ENCODE data around the gene GCG. TPM values are rescaled to one million over a fixed set of nuclear protein-coding genes. Genes with fewer than 3 reads are reported as not detected.

The GCG gene
- total RNA-seq, 2 experiments from 2014 or later, result not detected

DNA sequence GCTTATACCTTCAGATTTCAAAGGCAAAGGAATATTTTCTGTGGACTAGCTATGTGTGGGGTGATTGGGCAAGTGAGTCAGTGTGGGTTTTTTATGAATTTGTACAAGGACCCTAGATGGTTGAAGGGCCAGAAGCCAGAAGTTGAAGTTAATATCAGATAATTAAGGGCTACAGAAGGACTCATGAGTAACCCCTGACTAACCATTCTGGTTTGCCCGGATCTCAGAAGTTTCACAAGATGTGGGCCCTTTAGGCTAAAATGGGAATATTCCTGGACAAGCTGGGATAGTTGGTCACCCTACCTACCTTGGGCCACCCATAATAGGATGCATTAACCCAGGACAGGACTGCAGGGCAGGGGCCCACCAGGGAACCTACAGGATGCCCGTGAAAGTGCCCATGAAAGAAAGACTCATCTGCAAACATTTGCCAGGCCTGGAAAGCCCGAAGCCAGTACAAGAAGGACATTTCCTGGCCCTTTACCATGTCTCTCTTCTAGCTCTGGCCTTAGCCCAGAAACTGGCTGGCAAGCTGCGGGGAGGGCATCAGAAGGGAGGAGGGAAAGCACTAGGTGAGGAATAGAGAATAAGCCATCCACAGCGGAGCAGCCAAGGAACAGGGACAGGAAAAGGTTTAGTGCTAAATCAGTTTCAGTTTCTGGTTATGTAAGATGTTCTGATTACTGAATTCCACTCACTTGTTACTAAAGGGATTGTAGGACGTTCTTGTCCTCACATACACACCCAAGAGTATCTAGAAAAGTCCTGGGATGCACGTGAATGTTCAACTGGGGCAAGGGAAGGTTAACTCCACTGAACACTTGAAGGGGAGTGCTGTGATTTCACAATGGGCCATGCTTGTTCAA lies 33.6 kb downstream of the GCG start:
- no peak overlapping the region for H3K27ac Mint-ChIP-seq
- H3K4me1 Mint-ChIP-seq, result peaks cover 9% of the 10 kb centered on the region
- POLR2A ChIA-PET, result no interaction called here
- CTCF ChIA-PET, result no interaction called here
- no peaks in the 10 kb centered on the region for H3K27me3 Mint-ChIP-seq
- DNase-seq (no peak), ATAC-seq (no peak)
- H3K4me3 Mint-ChIP-seq, result no peak overlapping the region
- peaks cover 2% of the 10 kb centered on the region for H3K36me3 Mint-ChIP-seq (ENCODE audit: low read depth)
- peaks cover 8% of the 10 kb centered on the region for H3K9me3 Mint-ChIP-seq (ENCODE audit: low read depth)
- intact Hi-C loops (cut with DNase I, micrococcal nuclease), result no loop called here

DNA sequence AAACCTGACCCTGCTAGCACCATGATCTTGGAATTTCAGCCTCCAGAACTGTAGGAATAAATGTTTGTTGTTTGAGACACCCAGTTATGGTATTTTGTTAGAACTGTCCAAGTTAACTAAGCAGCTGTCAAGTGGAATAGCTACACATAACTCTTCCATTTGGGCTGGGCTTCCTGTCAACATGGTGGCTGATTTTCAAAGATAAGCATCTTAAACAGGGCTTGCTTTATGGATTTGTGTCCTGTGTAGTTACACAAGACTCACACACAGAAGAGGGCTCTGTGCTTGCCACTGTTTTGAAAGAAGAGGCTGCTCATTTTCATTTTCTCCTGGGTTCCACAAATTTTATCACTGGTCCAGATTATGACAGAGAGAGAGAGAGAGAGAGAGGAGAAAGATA lies 35.7 kb downstream of the GCG start:
- no peak overlapping the region for H3K4me3 Mint-ChIP-seq
- H3K27ac Mint-ChIP-seq, result no peak overlapping the region
- no peak for DNase-seq
- intact Hi-C loops (cut with DNase I, micrococcal nuclease), result no loop called here
- peaks cover 9% of the 10 kb centered on the region for H3K4me1 Mint-ChIP-seq
- ATAC-seq, result no peak
- no peaks in the 10 kb centered on the region for H3K27me3 Mint-ChIP-seq
- H3K9me3 Mint-ChIP-seq (ENCODE audit: low read depth), result peaks cover 8% of the 10 kb centered on the region
- ChIA-PET POLR2A (no interaction called here), CTCF (interaction anchor here (0.9 kb wide), 1 partner anchor 9 kb away, joined by 3 read pairs; no protein-coding TSS in a partner anchor)
- H3K36me3 Mint-ChIP-seq (ENCODE audit: low read depth), result peaks cover 2% of the 10 kb centered on the region

DNA sequence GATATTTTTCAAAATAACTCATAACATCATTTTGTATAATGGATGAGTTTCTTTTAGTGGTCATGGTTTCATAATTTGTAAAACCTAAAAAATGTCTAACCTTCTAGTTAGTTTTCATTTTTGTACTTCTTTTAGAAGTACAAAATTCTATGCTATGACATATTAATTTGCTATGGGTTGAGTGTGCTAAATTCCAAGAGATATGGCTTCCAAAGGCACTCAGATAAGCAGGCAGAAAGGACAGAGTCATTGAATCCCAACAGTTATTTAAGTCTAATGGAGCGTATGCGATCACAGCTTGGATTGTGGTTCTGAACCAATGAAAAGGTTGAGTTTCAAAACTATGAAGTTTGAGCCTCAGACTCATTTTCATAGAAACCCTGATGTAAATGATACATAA lies 37.0 kb downstream of the GCG start:
- intact Hi-C loops (cut with DNase I, micrococcal nuclease), result no loop called here
- CTCF ChIA-PET, result interaction anchor here (0.7 kb wide), 1 partner anchor 92 kb away, joined by 3 read pairs; no protein-coding TSS in a partner anchor

DNA sequence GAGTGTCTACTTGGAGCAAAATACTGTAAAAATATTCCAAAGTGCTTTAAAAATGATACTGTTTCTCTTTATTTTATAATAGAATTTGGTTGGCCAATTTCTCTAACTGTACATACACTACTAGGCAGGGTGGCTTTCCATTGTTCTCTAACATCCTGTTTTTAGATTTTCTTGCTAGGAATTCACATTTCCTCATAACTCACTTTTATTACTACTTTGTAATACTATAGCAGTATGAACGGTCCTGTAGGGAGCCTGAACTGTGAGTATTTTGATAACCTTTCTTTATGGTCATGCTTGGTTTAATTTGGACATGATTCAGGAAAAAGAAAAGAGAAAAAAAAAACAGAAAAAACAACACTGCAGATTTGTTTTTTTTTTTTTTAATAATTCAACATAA lies 37.8 kb downstream of the GCG start:
- CTCF ChIA-PET, result no interaction called here
- Mint-ChIP-seq H3K36me3 (ENCODE audit: low read depth) (peaks cover 2% of the 10 kb centered on the region), H3K4me3 (no peak overlapping the region), H3K4me1 (peaks cover 9% of the 10 kb centered on the region), H3K9me3 (ENCODE audit: low read depth) (peaks cover 8% of the 10 kb centered on the region), H3K27me3 (no peaks in the 10 kb centered on the region), H3K27ac (no peak overlapping the region)
- ATAC-seq, result no peak
- no peak for DNase-seq
- POLR2A ChIA-PET, result no interaction called here
- intact Hi-C loops (cut with DNase I, micrococcal nuclease), result no loop called here

More for the DNA sequence above, 37.0 kb downstream of the GCG start:
- Mint-ChIP-seq H3K36me3 (ENCODE audit: low read depth) (peaks cover 2% of the 10 kb centered on the region), H3K27me3 (no peaks in the 10 kb centered on the region), H3K4me1 (peaks cover 9% of the 10 kb centered on the region), H3K4me3 (no peak overlapping the region), H3K27ac (no peak overlapping the region), H3K9me3 (ENCODE audit: low read depth) (peaks cover 8% of the 10 kb centered on the region)
- POLR2A ChIA-PET, result interaction anchor here (0.6 kb wide), 1 partner anchor 90 kb away, joined by 3 read pairs; no protein-coding TSS in a partner anchor
- DNase-seq (no peak), ATAC-seq (no peak)

DNA sequence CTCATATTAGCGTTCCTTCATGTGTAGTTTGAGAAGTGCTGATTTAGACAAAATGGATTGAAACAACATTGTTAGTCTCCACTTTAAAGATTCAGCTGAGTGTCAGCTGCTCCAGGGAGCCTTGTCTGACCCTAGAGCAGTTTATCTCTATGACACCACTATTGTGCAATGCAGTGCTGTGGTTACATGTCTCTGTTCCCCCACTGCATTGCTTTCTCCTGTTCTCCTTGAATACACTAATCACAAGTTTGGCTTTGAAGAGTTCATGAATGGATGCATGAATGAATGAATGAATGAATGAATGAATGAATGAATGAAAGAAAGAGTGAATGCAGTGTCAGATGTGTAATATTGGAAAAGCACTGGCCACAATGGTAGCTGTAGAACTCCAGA lies 38.3 kb downstream of the GCG start:
- ChIA-PET CTCF (no interaction called here), POLR2A (no interaction called here)
- H3K27ac Mint-ChIP-seq, result no peak overlapping the region
- no peaks in the 10 kb centered on the region for H3K27me3 Mint-ChIP-seq
- intact Hi-C loops (cut with DNase I, micrococcal nuclease), result no loop called here
- peaks cover 2% of the 10 kb centered on the region for H3K36me3 Mint-ChIP-seq (ENCODE audit: low read depth)
- no peak for ATAC-seq
- DNase-seq, result no peak
- H3K4me1 Mint-ChIP-seq, result peaks cover 8% of the 10 kb centered on the region
- H3K4me3 Mint-ChIP-seq, result no peak overlapping the region
- peaks cover 8% of the 10 kb centered on the region for H3K9me3 Mint-ChIP-seq (ENCODE audit: low read depth)

DNA sequence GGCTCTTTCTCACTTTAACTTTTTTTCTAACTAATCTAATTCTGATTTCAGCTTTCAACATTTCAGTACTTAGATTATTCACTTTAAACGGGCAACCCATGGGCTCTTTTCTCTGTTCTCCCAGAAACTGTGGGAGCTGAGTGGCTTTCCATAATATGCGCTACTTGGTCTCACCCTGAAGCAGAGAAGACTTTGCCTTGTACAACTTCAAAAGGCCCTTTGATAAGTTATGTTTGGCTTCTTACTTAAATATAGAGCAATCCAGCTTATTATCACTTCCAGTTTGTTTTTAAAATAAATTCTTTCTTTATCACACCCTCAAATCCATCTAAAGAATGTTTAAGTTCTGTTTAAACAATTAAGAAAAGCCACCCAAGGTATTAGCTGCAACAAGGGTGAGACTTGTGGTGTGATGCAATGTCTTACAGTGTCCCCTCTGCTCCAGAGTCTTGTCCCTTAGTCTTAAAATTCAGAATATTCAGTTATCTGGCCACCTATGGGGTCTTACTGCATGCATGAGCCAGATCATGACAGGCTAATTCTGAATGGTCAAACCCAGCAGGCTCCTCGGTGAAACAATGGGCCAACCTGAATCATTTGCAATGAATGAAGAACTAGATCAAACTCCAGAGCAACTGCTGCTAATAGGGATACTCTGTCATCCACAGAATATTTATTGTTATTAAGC lies 38.8 kb downstream of the GCG start:
- H3K36me3 Mint-ChIP-seq (ENCODE audit: low read depth), result peaks cover 2% of the 10 kb centered on the region
- intact Hi-C loops (cut with DNase I, micrococcal nuclease), result no loop called here
- peaks cover 8% of the 10 kb centered on the region for H3K9me3 Mint-ChIP-seq (ENCODE audit: low read depth)
- no peak overlapping the region for H3K27ac Mint-ChIP-seq
- ATAC-seq (no peak), DNase-seq (no peak)
- H3K4me3 Mint-ChIP-seq, result no peak overlapping the region
- H3K27me3 Mint-ChIP-seq, result no peaks in the 10 kb centered on the region
- ChIA-PET POLR2A (no interaction called here), CTCF (no interaction called here)
- peaks cover 4% of the 10 kb centered on the region for H3K4me1 Mint-ChIP-seq

DNA sequence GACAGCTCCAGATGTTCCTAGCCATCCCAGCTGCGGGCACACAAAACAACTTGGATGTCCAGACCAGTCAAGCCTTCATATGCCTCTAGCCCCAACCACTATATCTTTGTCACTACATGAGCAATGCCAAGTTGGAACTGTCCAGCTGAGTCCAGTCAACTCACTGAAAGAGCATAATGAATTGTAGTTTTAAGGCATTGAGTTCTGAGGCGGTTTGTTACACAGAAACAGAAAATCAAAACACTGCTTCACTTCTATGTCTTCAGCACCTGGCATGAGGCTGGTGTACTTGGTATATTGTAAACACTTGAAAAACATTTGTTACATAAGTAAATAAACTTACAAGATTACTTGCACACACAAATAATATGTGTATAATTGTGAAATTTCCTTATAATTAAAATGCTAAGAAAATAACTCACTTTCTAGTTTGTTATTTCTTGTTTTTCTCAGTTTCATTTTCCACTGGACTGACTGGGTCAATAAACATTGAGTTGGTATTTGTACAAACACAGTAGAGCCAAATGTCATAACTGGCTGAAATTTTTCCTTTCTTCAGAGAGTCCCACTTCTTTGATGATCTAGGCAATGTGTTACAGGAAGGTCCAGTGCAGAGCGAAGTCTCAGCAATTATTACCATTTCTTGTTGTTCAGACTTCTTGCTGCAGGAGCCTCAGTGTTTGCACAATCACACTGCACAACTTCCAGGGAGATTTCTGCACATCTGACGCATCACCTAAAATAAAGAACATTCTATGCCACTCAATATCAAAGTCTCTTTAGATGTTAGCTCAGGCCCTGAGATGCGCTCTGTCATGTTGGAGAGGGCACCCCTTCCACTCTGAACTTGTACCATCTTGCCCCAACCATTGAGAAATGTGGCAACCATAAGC lies 39.8 kb downstream of the GCG start:
- H3K27ac Mint-ChIP-seq, result no peak overlapping the region
- H3K4me1 Mint-ChIP-seq, result peaks cover 7% of the 10 kb centered on the region
- intact Hi-C loops (cut with DNase I, micrococcal nuclease), result no loop called here
- H3K9me3 Mint-ChIP-seq (ENCODE audit: low read depth), result peaks cover 8% of the 10 kb centered on the region
- H3K27me3 Mint-ChIP-seq, result no peaks in the 10 kb centered on the region
- ATAC-seq (no peak), DNase-seq (no peak)
- POLR2A ChIA-PET, result no interaction called here
- peaks cover 2% of the 10 kb centered on the region for H3K36me3 Mint-ChIP-seq (ENCODE audit: low read depth)
- CTCF ChIA-PET, result no interaction called here
- H3K4me3 Mint-ChIP-seq, result no peak overlapping the region

DNA sequence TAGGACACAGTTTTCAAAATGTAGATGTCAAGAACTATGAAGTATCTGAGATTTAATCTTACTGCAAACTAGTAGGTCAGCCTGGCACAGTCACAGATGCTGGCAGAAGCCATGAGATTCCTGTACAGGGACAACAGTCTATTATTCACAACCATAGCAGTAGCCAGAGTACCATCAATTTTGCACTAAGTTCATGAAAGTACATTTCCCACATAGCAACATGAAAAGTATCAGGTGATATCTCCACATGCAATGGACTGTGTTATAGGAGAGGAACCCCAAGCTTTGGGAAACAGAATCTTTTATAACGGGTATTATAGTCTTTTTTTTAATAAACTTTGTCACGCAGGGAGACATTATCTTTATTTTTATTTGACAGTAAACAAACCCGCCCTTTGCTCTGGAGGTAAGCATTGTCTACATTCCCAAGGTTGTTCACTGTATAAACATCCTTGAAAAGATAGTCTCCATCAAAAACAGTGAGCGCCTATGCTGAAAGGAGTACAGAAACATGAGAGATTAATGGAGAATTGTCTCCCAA lies 44.6 kb downstream of the GCG start:
- Mint-ChIP-seq H3K4me3 (no peak overlapping the region), H3K9me3 (ENCODE audit: low read depth) (no peaks in the 10 kb centered on the region), H3K36me3 (ENCODE audit: low read depth) (no peaks in the 10 kb centered on the region), H3K27me3 (no peaks in the 10 kb centered on the region), H3K27ac (no peak overlapping the region), H3K4me1 (peaks cover 2% of the 10 kb centered on the region)
- ChIA-PET POLR2A (no interaction called here), CTCF (interaction anchor here (1.6 kb wide), 1 partner anchor 15 kb away, joined by 4 read pairs; no protein-coding TSS in a partner anchor)
- DNase-seq (no peak), ATAC-seq (no peak)
- intact Hi-C loops (cut with DNase I, micrococcal nuclease), result no loop called here

DNA sequence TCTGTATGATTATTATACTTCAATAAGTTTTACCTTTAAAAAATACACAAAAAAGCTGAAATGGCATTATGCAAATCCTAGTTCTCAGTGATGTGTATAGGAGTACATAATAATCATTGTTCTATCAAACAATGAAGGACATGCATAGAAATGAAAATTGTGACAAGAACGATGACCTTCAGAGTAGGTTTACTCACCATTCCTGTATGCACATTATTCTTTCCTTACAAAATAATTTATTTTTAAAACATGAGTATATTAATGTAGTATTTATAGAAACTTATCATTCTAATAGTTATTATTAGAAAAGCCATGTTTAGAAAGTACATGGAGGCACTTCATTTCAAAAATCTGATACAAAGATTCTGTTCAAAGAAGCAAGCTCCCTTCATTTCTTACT lies 45.3 kb downstream of the GCG start:
- H3K4me1 Mint-ChIP-seq, result peaks cover 2% of the 10 kb centered on the region
- H3K27me3 Mint-ChIP-seq, result no peaks in the 10 kb centered on the region
- no peak for ATAC-seq
- intact Hi-C loops (cut with DNase I, micrococcal nuclease), result no loop called here
- DNase-seq, result no peak
- H3K27ac Mint-ChIP-seq, result no peak overlapping the region
- H3K36me3 Mint-ChIP-seq (ENCODE audit: low read depth), result no peaks in the 10 kb centered on the region
- POLR2A ChIA-PET, result interaction anchor here (0.7 kb wide), 1 partner anchor 15 kb away, joined by 3 read pairs; no protein-coding TSS in a partner anchor
- CTCF ChIA-PET, result interaction anchor here (1.3 to 1.7 kb wide), 2 partner anchors 16 to 85 kb away, joined by 5 to 6 read pairs; no protein-coding TSS in a partner anchor
- H3K9me3 Mint-ChIP-seq (ENCODE audit: low read depth), result no peaks in the 10 kb centered on the region
- no peak overlapping the region for H3K4me3 Mint-ChIP-seq

DNA sequence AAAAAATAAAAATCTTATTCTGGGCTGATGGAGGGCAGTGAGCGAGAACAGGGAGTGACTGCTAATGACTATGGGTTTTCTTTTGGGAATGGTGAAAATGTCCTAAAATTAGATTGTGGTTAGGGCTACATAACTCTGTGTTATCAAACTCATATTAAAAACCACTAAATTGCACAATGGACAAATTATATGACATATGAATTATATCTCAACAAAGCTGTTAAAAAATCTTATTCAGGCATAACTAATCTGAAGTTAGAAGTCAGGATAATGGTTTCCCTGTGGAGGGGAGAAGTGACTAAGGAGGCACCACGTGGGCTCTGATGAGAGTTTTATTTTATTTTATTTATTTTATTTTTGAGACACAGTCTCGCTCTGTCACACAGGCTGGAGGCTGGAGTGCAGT lies 45.9 kb downstream of the GCG start:
- intact Hi-C loops (cut with DNase I, micrococcal nuclease), result no loop called here
- CTCF ChIA-PET, result interaction anchor here (0.7 to 1.7 kb wide), 5 partner anchors 17 to 85 kb away, joined by 3 to 6 read pairs (median 3); no protein-coding TSS in a partner anchor
- Mint-ChIP-seq H3K27ac (no peak overlapping the region), H3K4me3 (no peak overlapping the region), H3K9me3 (ENCODE audit: low read depth) (no peaks in the 10 kb centered on the region), H3K27me3 (no peaks in the 10 kb centered on the region), H3K36me3 (ENCODE audit: low read depth) (no peaks in the 10 kb centered on the region), H3K4me1 (peaks cover 2% of the 10 kb centered on the region)
- ATAC-seq (no peak), DNase-seq (no peak)
- POLR2A ChIA-PET, result interaction anchor here (0.7 kb wide), 1 partner anchor 16 kb away, joined by 3 read pairs; no protein-coding TSS in a partner anchor

DNA sequence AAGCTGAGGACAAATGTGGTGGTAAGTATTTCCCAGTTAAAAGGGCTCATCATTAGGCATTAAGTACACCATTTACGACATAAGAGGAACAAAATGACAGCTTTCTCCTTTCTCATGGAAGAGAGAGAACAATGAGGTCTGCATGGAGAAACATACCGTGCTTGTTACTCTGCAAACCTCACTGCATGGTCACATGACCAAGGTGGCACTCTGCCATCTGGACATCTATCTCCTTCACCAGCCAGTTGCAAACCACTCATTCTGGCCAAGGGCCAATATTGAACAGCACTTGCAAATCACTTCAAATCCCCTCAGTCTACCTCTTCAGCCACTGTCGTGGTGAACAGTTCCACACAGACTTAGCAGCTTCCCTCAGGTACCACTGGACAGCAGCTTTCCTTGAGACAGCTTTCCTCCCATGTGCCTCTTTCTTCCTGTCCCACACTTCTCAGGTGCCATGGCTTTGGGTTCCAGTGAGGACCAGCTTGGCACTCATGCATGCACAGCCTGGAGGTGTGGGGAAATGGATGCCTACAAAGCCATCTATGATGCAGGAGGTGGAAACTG lies 48.5 kb downstream of the GCG start:
- Mint-ChIP-seq H3K4me1 (peaks cover 2% of the 10 kb centered on the region), H3K9me3 (ENCODE audit: low read depth) (no peaks in the 10 kb centered on the region), H3K27me3 (no peaks in the 10 kb centered on the region), H3K36me3 (ENCODE audit: low read depth) (no peaks in the 10 kb centered on the region), H3K4me3 (no peak overlapping the region), H3K27ac (no peak overlapping the region)
- ChIA-PET POLR2A (no interaction called here), CTCF (interaction anchor here (1.3 kb wide), 1 partner anchor 21 kb away, joined by 4 read pairs; no protein-coding TSS in a partner anchor)
- DNase-seq (no peak), ATAC-seq (no peak)
- intact Hi-C loops (cut with DNase I, micrococcal nuclease), result no loop called here

All from activated CD4-positive, alpha-beta T cell treated with anti-CD3 and anti-CD28 coated beads for 36 hours (primary cell).